Measurements from ENCODE around the gene RIIAD1. TPM values are rescaled to one million over a fixed set of nuclear protein-coding genes. Genes with fewer than 3 reads are reported as not detected.
A peak's percentile ranks its signal among the peaks of the same experiment; 100 is the strongest.
"Not testable (repeated sequence)": the region's sequence is repeated elsewhere in the genome, so short reads cannot be mapped to it uniquely, and the experiment has no call there.

The RIIAD1 gene
- total RNA-seq, 1 donor from 2014 or later = not detected

DNA sequence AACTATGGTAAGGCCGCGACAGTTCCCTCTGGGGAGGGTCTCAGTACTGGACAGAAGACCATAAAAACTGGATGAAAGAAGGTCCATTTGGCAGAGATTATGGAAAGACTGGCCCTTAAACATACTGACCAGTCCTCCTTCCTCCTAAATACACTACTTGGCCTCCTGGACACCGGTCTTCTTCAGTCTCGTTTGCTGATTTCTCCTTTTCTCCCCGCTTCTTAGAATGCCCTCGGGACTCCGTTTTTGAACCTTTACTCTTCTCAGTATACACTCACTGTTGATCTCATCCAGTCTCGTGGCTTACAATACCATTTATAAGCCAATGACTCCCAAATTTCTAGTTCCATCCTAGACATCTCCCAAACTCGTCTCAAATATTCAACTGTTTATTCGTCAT is 42.7 kb downstream of the RIIAD1 start:
- Histone ChIP-seq H3K27me3 (ENCODE audit: control insufficient read depth, insufficient read depth, low read length) (no peaks in the 10 kb centered on the region), H3K36me3 (ENCODE audit: control insufficient read depth, insufficient read depth, low read length) (peaks cover 6% of the 10 kb centered on the region), H3K4me3 (ENCODE audit: low read depth, low read length) (peak overlapping the region; percentile 70)
- TF ChIP-seq, protein P1, sequence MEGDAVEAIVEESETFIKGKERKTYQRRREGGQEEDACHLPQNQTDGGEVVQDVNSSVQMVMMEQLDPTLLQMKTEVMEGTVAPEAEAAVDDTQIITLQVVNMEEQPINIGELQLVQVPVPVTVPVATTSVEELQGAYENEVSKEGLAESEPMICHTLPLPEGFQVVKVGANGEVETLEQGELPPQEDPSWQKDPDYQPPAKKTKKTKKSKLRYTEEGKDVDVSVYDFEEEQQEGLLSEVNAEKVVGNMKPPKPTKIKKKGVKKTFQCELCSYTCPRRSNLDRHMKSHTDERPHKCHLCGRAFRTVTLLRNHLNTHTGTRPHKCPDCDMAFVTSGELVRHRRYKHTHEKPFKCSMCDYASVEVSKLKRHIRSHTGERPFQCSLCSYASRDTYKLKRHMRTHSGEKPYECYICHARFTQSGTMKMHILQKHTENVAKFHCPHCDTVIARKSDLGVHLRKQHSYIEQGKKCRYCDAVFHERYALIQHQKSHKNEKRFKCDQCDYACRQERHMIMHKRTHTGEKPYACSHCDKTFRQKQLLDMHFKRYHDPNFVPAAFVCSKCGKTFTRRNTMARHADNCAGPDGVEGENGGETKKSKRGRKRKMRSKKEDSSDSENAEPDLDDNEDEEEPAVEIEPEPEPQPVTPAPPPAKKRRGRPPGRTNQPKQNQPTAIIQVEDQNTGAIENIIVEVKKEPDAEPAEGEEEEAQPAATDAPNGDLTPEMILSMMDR (IDR thresholded peaks at IDR 0.05; ENCODE audit: insufficient read depth, low read length, severe bottlenecking) = no peak
- no peak for FAIRE-seq
- DNase-seq (ENCODE audit: low read depth) = no peak

DNA sequence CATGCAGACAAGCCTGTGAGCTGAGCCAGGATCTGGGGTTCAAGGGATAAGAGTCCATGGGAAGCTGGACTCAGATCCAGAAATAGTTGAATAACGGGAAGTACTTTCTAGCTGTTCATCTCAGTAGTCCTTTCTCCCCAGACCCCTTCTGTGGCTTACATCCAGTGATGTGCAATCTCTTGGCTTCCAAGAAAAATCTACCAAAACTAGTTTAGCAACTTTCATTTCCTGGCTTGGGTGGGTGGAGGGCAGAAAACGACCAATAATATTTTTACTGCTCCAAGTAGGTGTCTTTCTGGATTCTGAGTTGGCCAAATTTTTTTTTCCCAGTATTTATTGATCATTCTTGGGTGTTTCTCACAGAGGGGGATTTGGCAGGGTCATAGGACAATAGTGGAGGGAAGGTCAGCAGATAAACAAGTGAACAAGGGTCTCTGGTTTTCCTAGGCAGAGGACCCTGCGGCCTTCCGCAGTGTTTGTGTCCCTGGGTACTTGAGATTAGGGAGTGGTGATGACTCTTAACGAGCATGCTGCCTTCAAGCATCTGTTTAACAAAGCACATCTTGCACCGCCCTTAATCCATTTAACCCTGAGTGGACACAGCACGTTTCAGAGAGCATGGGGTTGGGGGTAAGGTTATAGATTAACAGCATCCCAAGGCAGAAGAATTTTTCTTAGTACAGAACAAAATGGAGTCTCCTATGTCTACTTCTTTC is 47.2 kb downstream of the RIIAD1 start:
- H3K27me3 ChIP-seq (ENCODE audit: control insufficient read depth, insufficient read depth, low read length); H3K4me3 ChIP-seq (ENCODE audit: low read depth, low read length); FAIRE-seq; H3K36me3 ChIP-seq (ENCODE audit: control insufficient read depth, insufficient read depth, low read length): not testable (repeated sequence)
- DNase-seq (ENCODE audit: low read depth) = peak; percentile 79

DNA sequence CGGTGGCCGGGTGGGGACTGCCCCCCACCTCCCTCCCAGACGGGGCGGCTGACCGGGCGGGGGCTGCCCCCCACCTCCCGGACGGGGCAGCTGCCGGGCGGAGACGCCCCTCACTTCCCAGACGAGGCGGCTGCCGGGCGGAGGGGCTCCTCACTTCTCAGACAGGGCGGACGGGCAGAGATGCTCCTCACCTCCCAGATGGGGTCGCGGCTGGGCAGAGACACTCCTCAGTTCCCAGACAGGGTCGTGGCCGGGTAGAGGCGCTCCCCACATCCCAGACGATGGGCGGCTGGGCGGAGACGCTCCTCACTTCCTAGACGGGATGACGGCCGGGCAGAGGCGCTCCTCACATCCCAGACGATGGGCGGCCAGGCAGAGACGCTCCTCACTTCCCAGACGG is 47.9 kb downstream of the RIIAD1 start:
- not testable (repeated sequence) for FAIRE-seq; H3K36me3 ChIP-seq (ENCODE audit: control insufficient read depth, insufficient read depth, low read length); H3K4me3 ChIP-seq (ENCODE audit: low read depth, low read length); DNase-seq (ENCODE audit: low read depth); H3K27me3 ChIP-seq (ENCODE audit: control insufficient read depth, insufficient read depth, low read length)

DNA sequence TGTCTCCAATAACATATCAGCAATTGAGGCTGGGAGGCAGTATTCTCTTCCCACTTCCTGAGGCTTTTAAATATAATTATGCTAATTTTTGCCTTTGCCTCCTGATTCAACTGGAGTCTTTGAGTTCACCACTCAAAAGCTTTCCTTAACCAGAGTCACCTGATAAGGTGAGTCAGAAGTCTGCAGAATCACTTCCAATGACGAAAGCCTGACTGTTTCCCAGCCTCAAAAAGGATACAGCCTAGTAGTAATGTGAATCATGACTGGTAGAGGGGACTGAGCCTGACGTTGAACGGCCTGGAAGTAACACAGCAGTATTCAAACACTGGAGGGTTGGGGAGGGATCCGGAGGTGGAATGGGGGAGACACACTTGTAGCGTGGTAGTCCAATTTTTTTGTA is 52.4 kb downstream of the RIIAD1 start:
- peak; percentile 97 for FAIRE-seq

DNA sequence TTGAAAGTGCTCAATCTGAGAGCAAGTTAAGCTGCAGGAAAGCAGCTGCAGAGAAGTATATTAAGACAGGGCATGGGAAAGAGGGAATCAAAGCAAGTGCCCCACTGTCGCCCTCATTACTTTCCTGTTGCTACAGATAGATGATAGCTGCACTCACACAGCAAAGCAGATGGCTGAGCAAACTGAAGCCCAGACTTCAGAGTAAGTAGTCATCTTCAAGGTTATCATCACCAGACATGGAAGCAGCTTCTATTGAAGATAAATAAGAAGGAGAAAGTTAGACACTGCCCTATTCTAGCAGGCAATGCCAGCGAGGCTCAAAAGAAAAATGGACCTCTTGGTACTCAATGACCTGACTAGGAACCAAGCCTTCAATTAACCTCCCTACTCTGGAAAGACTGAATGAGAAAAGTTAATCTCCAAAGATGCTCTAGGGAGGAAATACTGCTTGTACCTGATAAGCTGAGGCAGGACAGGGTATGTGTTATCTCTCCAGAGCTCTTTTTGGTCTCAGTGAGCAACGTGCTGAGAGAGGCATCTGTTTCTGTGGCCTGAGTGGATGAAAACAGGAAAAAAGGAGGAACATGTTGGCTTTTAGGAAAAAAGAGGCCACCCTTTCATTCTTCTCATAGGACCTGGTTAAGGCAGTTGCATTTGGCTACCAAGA is 53.1 kb downstream of the RIIAD1 start:
- TF ChIP-seq, protein P1 (IDR thresholded peaks at IDR 0.05; ENCODE audit: insufficient read depth, low read length, severe bottlenecking) = no peak
- FAIRE-seq (no peak), DNase-seq (ENCODE audit: low read depth) (no peak)
- Histone ChIP-seq H3K4me3 (ENCODE audit: low read depth, low read length) (no peak overlapping the region), H3K36me3 (ENCODE audit: control insufficient read depth, insufficient read depth, low read length) (no peaks in the 10 kb centered on the region), H3K27me3 (ENCODE audit: control insufficient read depth, insufficient read depth, low read length) (no peaks in the 10 kb centered on the region)

More for the DNA sequence above, 52.4 kb downstream of the RIIAD1 start:
- peak; percentile 98 for DNase-seq (ENCODE audit: low read depth)
- H3K36me3 ChIP-seq (ENCODE audit: control insufficient read depth, insufficient read depth, low read length) = no peaks in the 10 kb centered on the region
- H3K4me3 ChIP-seq (ENCODE audit: low read depth, low read length) = no peak overlapping the region
- H3K27me3 ChIP-seq (ENCODE audit: control insufficient read depth, insufficient read depth, low read length) = no peaks in the 10 kb centered on the region
- TF ChIP-seq, protein P1 (IDR thresholded peaks at IDR 0.05; ENCODE audit: insufficient read depth, low read length, severe bottlenecking) = no peak

DNA sequence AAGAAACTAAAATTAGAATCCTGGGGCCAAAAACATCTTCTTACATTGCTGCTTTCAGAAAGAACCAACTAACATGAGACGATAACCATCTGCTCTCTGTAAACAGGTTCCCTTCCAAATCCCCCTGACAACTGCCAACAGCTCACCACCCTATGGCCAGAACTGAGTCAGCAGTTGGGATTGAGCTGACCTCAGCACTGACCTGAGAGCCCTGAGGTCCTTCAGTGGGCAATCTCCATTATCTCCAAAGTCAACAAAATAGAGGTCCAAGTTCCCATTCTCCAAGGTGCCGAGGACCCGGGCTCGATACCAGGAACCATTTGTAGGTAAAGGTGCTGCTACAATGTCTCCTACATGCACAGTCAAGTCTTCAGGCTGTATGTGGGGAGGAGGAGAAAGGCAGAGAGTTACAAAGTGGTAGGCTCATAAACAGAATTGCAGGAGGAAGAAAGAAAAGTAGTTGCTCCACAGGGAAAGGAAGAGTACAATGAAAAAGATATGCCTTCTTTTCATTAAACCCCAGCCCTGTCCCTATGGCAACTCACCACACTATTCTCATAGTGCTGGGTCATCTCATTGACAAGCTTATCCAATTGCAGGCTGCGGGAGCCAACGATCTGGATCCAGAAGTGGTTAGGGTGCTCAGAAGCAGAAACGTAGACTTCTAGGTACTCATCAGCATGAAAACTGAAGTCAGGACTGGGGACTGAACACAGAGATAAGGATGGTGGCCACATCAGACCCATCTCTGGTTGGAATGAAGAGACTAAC is 54.8 kb downstream of the RIIAD1 start:
- TF ChIP-seq, protein P1 (IDR thresholded peaks at IDR 0.05; ENCODE audit: insufficient read depth, low read length, severe bottlenecking) = no peak
- Histone ChIP-seq H3K27me3 (ENCODE audit: control insufficient read depth, insufficient read depth, low read length) (no peaks in the 10 kb centered on the region), H3K36me3 (ENCODE audit: control insufficient read depth, insufficient read depth, low read length) (no peaks in the 10 kb centered on the region), H3K4me3 (ENCODE audit: low read depth, low read length) (no peak overlapping the region)
- FAIRE-seq = peak; percentile 32
- no peak for DNase-seq (ENCODE audit: low read depth)

All from bronchial epithelial cell (primary cell).